ENCODE measurements around the gene ALPK3.
A peak's percentile ranks its signal among the peaks of the same experiment; 100 is the strongest.

Gene ALPK3

DNA sequence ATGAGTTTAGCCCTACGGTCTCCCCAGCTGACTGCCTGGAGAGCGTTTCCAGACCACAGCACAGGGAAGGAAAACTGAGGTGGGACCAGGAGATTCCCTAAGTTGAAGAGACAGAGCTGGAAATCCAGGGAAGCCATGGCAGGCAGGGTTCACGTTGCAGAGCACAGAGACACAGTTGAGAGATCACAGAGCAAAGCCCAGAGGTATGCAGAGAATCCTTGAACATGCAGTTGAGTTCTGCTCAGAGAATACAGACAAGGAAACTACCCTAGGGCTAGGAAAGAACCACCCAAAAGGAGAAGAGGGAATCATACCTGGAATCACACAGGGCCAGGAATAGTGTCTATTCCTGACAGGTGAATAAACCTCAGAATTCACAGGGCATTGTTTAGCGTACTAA lies 81.6 kb downstream of the ALPK3 start:
- DNase-seq: no peak

- DNase-seq: no peak
Measured at GRCh38 chr15:84899750-84900149, 82.6 kb downstream of the ALPK3 start.

- DNase-seq: no peak
Measured at GRCh38 chr15:84901540-84901939, 84.4 kb downstream of the ALPK3 start.

- no peak for DNase-seq
Measured at GRCh38 chr15:84903751-84904150, 86.6 kb downstream of the ALPK3 start.

GRCh38 chr15:84904419-84904818 lies 87.3 kb downstream of the ALPK3 start:
- DNase-seq: no peak

GRCh38 chr15:84905016-84905916 lies 88.1 kb downstream of the ALPK3 start:
- no peak for DNase-seq

DNA sequence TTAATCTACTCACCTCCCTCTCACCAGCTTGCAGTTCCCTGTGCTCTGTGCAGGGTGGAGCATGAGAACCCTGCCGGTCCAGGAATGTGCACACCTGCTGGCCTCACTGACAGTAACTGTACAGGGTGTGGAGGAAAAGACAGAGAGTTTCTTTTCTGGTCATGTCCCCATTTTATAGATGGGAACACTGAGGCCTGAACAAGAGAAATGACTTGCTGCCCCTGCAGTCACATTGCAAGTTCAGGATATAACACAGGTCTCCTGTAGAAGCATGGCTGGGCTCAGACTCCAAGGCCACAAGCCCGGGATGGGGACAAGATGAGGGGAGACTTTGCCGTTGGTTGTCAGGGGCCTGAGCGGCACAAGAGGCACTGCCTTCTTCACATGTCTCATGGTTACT lies 90.6 kb downstream of the ALPK3 start:
- no peak for DNase-seq

DNA sequence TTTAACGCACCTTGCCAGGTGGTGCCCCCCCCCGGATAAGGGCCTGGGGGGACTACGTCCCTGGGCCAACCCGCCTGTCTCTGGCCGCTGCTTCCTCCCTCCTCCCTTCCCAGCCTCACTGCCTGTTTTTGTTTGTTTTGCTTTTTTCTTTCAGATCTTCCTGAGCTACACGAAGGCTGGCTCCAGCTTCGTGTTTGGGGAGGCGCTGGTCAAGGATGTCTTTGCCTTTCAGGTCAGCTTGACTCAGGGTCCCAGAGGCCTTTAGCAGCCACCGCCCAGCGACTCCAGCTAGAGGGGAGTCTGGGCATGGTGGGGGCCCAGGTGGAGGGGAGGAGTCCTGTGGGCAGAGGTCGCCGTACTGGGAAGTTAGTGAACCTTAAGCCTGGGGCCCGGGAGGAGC lies 91.4 kb downstream of the ALPK3 start:
- DNase-seq: no peak

DNA sequence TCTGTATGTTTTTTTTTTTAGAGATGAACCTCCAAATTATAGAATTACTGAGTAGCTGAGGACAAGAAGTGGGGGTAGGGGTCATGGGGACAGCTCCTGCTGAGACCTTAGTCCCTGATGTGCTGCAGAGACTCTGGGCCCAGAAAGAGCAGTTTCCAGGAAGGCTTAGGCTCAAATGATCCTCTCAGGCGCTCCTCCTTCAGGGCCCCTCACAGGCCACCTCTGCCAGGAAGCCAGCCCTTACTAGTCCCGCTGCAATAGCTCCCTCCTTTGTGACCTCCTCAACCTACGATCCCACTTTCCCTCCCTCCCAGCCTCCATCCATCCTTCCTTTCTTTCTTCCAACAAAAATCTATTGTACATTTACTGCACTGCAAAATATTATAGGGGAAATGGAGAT lies 91.9 kb downstream of the ALPK3 start:
- no peak for DNase-seq

- no peak for DNase-seq
Measured at GRCh38 chr15:84909782-84910181, 92.6 kb downstream of the ALPK3 start.

DNA sequence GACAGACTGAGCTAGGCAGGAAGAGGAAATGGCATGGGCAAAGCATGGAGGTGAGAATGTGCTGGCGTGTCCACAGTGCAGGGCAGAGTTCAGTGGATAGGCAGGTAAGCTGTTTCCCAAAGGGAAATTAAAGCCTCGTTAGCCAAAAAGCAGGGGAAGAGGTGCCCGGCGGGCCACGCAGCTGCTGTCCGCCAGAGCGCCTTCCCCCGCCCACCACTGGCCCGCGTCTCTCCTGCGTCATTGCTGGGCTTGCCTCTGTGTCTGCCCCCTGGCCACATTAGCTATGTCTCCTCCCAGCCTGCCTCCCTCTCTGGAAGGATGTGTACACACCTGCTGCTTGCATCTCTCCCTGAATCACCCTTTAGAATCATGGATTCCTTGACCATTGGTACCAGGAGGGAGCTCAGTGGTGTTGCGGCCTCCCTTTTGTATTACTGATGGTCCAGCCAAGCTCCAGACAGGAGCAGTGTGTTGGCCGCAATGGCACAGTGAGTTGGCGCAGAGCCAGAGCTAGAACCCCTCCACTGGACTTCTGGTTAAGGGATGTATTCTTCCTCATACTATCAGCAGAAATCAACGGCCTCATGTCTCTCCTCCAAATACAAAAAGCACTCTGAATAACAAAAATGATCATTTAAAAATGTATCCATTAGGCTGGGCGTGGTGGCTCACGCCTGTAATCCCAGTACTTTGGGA lies 93.9 kb downstream of the ALPK3 start:
- DNase-seq: no peak

GRCh38 chr15:84911879-84912660 lies 94.9 kb downstream of the ALPK3 start:
- DNase-seq: no peak

GRCh38 chr15:84913360-84913723 lies 96.2 kb downstream of the ALPK3 start:
- no peak for DNase-seq

GRCh38 chr15:84914351-84914750 lies 97.2 kb downstream of the ALPK3 start:
- no peak for DNase-seq

- peak; percentile 4 for DNase-seq
Measured at GRCh38 chr15:84914909-84915605, 97.9 kb downstream of the ALPK3 start.

DNA sequence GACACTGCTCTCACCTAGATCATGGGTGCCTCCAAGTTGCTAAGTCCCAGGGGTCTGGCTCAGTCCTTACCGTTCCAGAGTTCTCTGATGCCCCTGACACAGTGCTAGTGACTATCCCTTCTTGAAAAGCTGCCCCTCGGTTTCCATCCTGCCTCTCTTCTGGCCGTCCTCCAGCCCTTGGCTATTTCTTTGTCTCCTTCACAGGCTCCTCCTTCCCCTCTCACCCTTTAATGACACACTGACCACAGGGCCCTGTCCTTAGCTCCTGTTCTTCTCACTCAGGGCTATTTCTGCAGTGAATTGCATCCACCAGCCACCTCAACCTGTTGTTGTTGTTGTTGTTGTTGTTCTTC lies 98.4 kb downstream of the ALPK3 start:
- DNase-seq: no peak

DNA sequence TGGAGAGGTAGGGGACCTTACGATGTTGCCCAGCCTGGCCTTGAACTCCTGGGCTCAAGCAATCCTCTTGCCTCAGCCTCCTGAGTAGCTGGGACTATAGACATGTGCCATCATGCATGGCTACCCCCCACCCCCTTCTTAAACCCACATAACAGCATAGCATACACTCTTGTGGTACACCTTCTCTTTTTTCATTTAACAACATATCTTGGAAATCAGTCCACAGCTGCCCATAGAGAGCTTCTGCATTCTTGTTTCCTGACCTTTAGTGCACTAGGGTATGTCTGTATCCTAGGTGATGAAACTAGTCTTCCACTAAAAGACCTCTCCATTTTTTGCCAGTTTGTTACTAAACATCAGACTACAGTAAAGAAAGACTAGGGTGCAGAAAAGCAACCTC lies 100.3 kb downstream of the ALPK3 start:
- no peak for DNase-seq

GRCh38 chr15:84919106-84919667 lies 102.0 kb downstream of the ALPK3 start:
- no peak for DNase-seq

DNA sequence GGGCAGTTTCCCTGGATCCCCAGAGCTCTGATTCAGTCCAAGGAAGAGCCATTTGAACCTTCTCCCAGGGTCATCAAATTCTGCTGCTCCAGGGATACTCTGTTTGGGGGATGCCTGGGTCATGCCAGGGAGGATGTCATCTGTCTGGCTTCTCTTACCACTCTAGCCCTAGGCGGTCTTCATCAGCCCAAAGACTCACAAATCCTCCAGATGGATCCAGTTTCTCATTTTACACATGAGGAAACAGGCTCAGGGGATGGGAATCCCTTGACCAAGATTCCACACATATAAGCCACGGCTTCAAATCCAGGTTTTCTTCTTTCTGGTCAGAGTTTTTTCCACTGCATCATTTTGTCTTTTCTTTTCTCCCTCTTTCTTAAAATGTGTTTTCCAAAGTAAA lies 104.0 kb downstream of the ALPK3 start:
- no peak for DNase-seq

- DNase-seq: no peak
Measured at GRCh38 chr15:84922530-84922929, 105.4 kb downstream of the ALPK3 start.
